ENCODE results near the gene WHAMM. TPM values are rescaled to one million over a fixed set of nuclear protein-coding genes. Genes with fewer than 3 reads are reported as not detected.

Gene WHAMM
- polyA plus RNA-seq, 2 of the 4 experiments (the other 2 are of a cell fraction), result 5.1 to 5.6 TPM

DNA sequence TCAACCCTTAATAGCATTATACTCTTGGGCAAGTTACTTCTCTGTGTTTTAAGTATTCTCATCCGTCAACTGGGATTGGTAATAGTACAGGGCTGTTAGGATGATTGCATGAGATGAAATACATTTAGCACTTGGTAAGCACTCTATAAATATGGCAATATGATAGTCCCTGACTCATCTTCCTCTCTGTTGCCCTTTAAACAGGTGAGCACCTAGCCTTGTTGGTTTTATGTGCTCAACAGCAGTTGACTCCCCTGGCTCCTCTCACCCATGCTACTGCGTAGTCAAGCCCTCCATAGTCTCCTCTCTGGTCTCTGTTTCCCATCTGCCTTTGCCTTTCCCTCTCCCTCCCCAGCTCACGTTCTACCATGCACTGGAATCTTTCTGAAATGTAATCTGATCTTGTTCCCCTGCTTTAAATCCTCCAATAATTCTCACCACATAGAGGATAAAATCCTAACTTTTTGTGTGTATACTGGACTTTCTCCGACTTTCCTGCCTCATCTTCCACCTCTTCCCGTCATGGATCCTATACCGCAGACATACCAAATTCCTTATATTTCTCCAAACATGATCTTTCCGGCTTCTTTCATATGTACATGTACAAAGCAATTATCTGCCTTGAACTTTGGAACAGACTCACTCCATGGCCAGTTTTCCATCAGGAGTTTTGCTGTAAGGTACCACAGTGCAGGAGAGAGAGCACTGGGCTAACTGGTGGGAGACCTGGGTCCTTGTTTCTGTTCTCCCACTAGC is 45.9 kb upstream of the WHAMM start:
- POLR2A ChIA-PET, result interaction anchor here (1.3 kb wide), 1 partner anchor 13 kb away, joined by 7 read pairs; no protein-coding TSS in a partner anchor
- Histone ChIP-seq H3K4me3 (no peak overlapping the region), H3K27ac (no peak overlapping the region), H3K4me1 (0 out of 3 replicates have a peak, but pooled peaks cover 1% of the 10 kb centered on the region), H3K9me3 (no peaks in the 10 kb centered on the region), H3K4me2 (no peak overlapping the region)
- CTCF ChIA-PET, result no interaction called here
- no peak for ATAC-seq
- no peak for FAIRE-seq
- no peak for TF ChIP-seq EHMT2 (IDR thresholded peaks at IDR 0.05; ENCODE audit: low read depth)
- no peak for TF ChIP-seq RCOR1 (IDR thresholded peaks at IDR 0.05; ENCODE audit: low read depth, low read length)
- TF ChIP-seq TFCP2L1 (CRISPR knock-in tag; IDR thresholded peaks at IDR 0.05), result no peak
- TF ChIP-seq, protein P1, sequence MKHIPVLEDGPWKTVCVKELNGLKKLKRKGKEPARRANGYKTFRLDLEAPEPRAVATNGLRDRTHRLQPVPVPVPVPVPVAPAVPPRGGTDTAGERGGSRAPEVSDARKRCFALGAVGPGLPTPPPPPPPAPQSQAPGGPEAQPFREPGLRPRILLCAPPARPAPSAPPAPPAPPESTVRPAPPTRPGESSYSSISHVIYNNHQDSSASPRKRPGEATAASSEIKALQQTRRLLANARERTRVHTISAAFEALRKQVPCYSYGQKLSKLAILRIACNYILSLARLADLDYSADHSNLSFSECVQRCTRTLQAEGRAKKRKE (CRISPR knock-in tag; IDR thresholded peaks at IDR 0.05; ENCODE audit: low read depth), result no peak
- no peak for TF ChIP-seq HOXB5 (CRISPR knock-in tag; IDR thresholded peaks at IDR 0.05)
- no peak for TF ChIP-seq MAZ (IDR thresholded peaks at IDR 0.05; ENCODE audit: borderline replicate concordance, low read depth, low read length)
- TF ChIP-seq HDAC2 (IDR thresholded peaks at IDR 0.05), result no peak
- TF ChIP-seq MAFK (IDR thresholded peaks at IDR 0.05; ENCODE audit: partially characterized antibody), result no peak
- no peak for TF ChIP-seq HOXA7 (CRISPR knock-in tag; IDR thresholded peaks at IDR 0.05)
- TF ChIP-seq POLR2AphosphoS2 (conservative IDR thresholded peaks at IDR 0.05; ENCODE audit: low read length), result no peak
- TF ChIP-seq, protein P2, sequence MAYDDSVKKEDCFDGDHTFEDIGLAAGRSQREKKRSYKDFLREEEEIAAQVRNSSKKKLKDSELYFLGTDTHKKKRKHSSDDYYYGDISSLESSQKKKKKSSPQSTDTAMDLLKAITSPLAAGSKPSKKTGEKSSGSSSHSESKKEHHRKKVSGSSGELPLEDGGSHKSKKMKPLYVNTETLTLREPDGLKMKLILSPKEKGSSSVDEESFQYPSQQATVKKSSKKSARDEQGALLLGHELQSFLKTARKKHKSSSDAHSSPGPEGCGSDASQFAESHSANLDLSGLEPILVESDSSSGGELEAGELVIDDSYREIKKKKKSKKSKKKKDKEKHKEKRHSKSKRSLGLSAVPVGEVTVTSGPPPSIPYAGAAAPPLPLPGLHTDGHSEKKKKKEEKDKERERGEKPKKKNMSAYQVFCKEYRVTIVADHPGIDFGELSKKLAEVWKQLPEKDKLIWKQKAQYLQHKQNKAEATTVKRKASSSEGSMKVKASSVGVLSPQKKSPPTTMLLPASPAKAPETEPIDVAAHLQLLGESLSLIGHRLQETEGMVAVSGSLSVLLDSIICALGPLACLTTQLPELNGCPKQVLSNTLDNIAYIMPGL (CRISPR knock-in tag; IDR thresholded peaks at IDR 0.05; ENCODE audit: borderline replicate concordance), result no peak
- TF ChIP-seq, protein P3, sequence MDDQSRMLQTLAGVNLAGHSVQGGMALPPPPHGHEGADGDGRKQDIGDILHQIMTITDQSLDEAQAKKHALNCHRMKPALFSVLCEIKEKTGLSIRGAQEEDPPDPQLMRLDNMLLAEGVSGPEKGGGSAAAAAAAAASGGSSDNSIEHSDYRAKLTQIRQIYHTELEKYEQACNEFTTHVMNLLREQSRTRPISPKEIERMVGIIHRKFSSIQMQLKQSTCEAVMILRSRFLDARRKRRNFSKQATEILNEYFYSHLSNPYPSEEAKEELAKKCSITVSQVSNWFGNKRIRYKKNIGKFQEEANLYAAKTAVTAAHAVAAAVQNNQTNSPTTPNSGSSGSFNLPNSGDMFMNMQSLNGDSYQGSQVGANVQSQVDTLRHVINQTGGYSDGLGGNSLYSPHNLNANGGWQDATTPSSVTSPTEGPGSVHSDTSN (IDR thresholded peaks at IDR 0.05), result no peak
- no peak for TF ChIP-seq BHLHE40 (IDR thresholded peaks at IDR 0.05; ENCODE audit: low read depth, low read length)
- TF ChIP-seq, protein P4, sequence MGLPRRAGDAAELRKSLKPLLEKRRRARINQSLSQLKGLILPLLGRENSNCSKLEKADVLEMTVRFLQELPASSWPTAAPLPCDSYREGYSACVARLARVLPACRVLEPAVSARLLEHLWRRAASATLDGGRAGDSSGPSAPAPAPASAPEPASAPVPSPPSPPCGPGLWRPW (IDR thresholded peaks at IDR 0.05), result no peak
- no peak for TF ChIP-seq RARB (CRISPR knock-in tag; IDR thresholded peaks at IDR 0.05)
- no peak for TF ChIP-seq NR3C1 (IDR thresholded peaks at IDR 0.05)
- TF ChIP-seq ZC3H11A (IDR thresholded peaks at IDR 0.05), result no peak
- TF ChIP-seq, protein P5, sequence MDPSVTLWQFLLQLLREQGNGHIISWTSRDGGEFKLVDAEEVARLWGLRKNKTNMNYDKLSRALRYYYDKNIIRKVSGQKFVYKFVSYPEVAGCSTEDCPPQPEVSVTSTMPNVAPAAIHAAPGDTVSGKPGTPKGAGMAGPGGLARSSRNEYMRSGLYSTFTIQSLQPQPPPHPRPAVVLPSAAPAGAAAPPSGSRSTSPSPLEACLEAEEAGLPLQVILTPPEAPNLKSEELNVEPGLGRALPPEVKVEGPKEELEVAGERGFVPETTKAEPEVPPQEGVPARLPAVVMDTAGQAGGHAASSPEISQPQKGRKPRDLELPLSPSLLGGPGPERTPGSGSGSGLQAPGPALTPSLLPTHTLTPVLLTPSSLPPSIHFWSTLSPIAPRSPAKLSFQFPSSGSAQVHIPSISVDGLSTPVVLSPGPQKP (IDR thresholded peaks at IDR 0.05; ENCODE audit: low read depth, low read length), result no peak
- TF ChIP-seq TP53 (CRISPR knock-in tag; IDR thresholded peaks at IDR 0.05), result no peak
- TF ChIP-seq CHD4 (IDR thresholded peaks at IDR 0.05; ENCODE audit: borderline replicate concordance), result no peak
- no peak for DNase-seq (ENCODE audit: low read depth in 1 of 2, low spot score in 1 of 2)
- WGBS (ENCODE audit: missing lambda C conversion rate), result 92% methylated on average over 7 of the region's 7 CpGs

DNA sequence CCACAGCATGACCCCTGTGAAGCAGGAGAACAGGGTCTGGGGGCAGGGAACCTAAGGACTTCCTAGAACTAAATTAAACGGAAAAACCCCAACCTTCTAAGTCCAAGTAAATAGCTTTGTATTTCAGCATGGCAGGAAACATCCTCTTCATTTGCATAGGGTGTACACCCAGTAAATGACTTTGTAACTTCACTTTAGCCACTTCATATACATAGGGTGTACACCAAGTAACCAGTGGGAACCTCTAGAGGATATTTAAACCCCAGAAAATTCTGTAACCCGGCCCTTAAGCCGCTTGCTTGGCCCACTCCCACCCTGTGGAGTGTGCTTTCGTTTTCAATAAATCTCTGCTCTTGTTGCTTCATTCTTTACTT is 45.3 kb upstream of the WHAMM start:
- TF ChIP-seq GATA3 (IDR thresholded peaks at IDR 0.05; ENCODE audit: borderline replicate concordance), result no peak
- TF ChIP-seq, protein P6, sequence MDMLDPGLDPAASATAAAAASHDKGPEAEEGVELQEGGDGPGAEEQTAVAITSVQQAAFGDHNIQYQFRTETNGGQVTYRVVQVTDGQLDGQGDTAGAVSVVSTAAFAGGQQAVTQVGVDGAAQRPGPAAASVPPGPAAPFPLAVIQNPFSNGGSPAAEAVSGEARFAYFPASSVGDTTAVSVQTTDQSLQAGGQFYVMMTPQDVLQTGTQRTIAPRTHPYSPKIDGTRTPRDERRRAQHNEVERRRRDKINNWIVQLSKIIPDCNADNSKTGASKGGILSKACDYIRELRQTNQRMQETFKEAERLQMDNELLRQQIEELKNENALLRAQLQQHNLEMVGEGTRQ (IDR thresholded peaks at IDR 0.05), result no peak
- FAIRE-seq (no peak), DNase-seq (ENCODE audit: low read depth in 1 of 2, low spot score in 1 of 2) (no peak), ATAC-seq (no peak)
- H3K4me3 ChIP-seq, result no peak overlapping the region
- H3K4me1 ChIP-seq, result 0 out of 3 replicates have a peak, but pooled peaks cover 5% of the 10 kb centered on the region
- CTCF ChIA-PET, result no interaction called here
- H3K27ac ChIP-seq, result no peak overlapping the region
- no peak overlapping the region for H3K4me2 ChIP-seq
- POLR2A ChIA-PET, result interaction anchor here (1.3 kb wide), 1 partner anchor 14 kb away, joined by 7 read pairs; no protein-coding TSS in a partner anchor
- WGBS (ENCODE audit: missing lambda C conversion rate), result 86% methylated on average over 4 of the region's 4 CpGs
- H3K9me3 ChIP-seq, result no peaks in the 10 kb centered on the region
